ENCODE results near the gene CEP162.

- TF ChIP-seq CTCF (IDR thresholded peaks at IDR 0.05) (no peak), POLR2A (IDR thresholded peaks at IDR 0.05) (no peak)
Observed at GRCh38 chr6:84137989-84138575, 89.4 kb downstream of the CEP162 start.

Measured in right lobe of liver (tissue), 4 donors.